HCT116 (cell line): ENCODE measurements around the gene KCNH6. TPM values are rescaled to one million over a fixed set of nuclear protein-coding genes. Genes with fewer than 3 reads are reported as not detected.

ENCODE experiments used
- ATAC-seq: fragments of 200-7000 bp; cut with Tn5 transposase; 2 replicates; pipeline ENCODE4 v1.9.1; 2020; ENCODE audit warnings: mild to moderate bottlenecking, moderate library complexity
- BruUV-seq: library from RNA; stranded (reverse); fragments of 400-500 nt; replicated peaks from 2 replicates; lab custom pipeline; 2021; lab: Mats Ljungman, UMichigan
- CTCF ChIA-PET: fragments of 300-600 bp; sonication (Branson Sonifier 250); formaldehyde crosslinking; loops from one replicate; lab custom pipeline; 2021; ENCODE audit warnings: antibody characterized with exemption; lab: Charles Lee
- POLR2A ChIA-PET: fragments of 300-600, 350-600 bp; sonication (Branson Sonifier 250); formaldehyde crosslinking; loops from one replicate; lab custom pipeline; 2021; ENCODE audit warnings: antibody characterized with exemption; lab: Charles Lee
- RAD21 ChIA-PET, 2 experiments: fragments of 300-600 bp; sonication (Branson Sonifier 250); formaldehyde crosslinking; loops; one replicate each; lab custom pipeline; 2023; ENCODE audit warnings: low total read pairs in 2 of 2; ENCODE audit not compliant: uncharacterized antibody in 2 of 2, unreplicated experiment in 2 of 2, low non-redundant PET in 1 of 2; lab: Charles Lee
- DNase-seq: peaks from one replicate; pipeline ENCODE4 v3.0.0-alpha.2; 2010; ENCODE audit warnings: low read depth, low spot score
- H2AFZ ChIP-seq: fragments of 200-600 bp; shearing (Covaris generic), sonication (generic); 2 replicates; pipeline ENCODE4 v1.6.1; 2017; ENCODE audit warnings: low read depth, mixed run types, mixed read lengths, antibody characterized with exemption, low read length; ENCODE audit not compliant: poor library complexity, severe bottlenecking
- H3K27ac ChIP-seq: 2 replicates; pipeline ENCODE4 v1.5.1; 2012; ENCODE audit warnings: low read depth, low read length
- H3K27me3 ChIP-seq: fragments of 200-600 bp; sonication (generic); 2 replicates; pipeline ENCODE4 v1.6.1; 2016; ENCODE audit warnings: mixed run types, low read length, mixed read lengths; ENCODE audit not compliant: insufficient read depth
- H3K36me3 ChIP-seq, 2 experiments: fragments of 200-500 bp in 1 of 2; fragments of 200-600 bp in 1 of 2; sonication (Bioruptor generic) in 1 of 2; sonication (generic) in 1 of 2; 2 replicates each; pipeline versions ENCODE4 v1.5.1 to v1.6.1; 2014 to 2016; ENCODE audit warnings: low read length in 2 of 2, inconsistent platforms in 1 of 2, mixed read lengths in 1 of 2, mixed run types in 1 of 2; ENCODE audit not compliant: insufficient read depth in 2 of 2, control insufficient read depth in 1 of 2
- H3K4me1 ChIP-seq, 2 experiments: fragments of 200-600 bp in 1 of 2; sonication (generic) in 1 of 2; 2 replicates each; pipeline versions ENCODE4 v1.5.1 to v1.6.1; 2012 to 2017; ENCODE audit warnings: low read length in 2 of 2, inconsistent platforms in 1 of 2, mild to moderate bottlenecking in 1 of 2, mixed read lengths in 1 of 2, mixed run types in 1 of 2, moderate library complexity in 1 of 2; ENCODE audit not compliant: insufficient read depth in 2 of 2, control insufficient read depth in 1 of 2
- H3K4me2 ChIP-seq: fragments of 200-600 bp; sonication (generic); 2 replicates; pipeline ENCODE4 v1.6.1; 2017; ENCODE audit warnings: mixed run types, low read length, mixed read lengths
- H3K4me3 ChIP-seq, 2 experiments: fragments of 200-600 bp in 1 of 2; sonication (generic) in 1 of 2; replicated peaks in 1 of 2; 2 replicates each; pipeline ENCODE4 v1.5.1; 2011 to 2016; ENCODE audit warnings: low read length in 2 of 2, control low read depth in 1 of 2, low read depth in 1 of 2, mild to moderate bottlenecking in 1 of 2, mixed read lengths in 1 of 2, mixed run types in 1 of 2
- H3K79me2 ChIP-seq: fragments of 200-600 bp; sonication (generic); 2 replicates; pipeline ENCODE4 v1.6.1; 2017; ENCODE audit warnings: mild to moderate bottlenecking, mixed run types, low read length, moderate library complexity, mixed read lengths; ENCODE audit not compliant: insufficient read depth
- H3K9ac ChIP-seq: fragments of 200-600 bp; sonication (generic); 2 replicates; pipeline ENCODE4 v1.6.1; 2016; ENCODE audit warnings: low read length, mixed read lengths
- H3K9me2 ChIP-seq: fragments of 200-600 bp; sonication (generic), shearing (Covaris generic); 2 replicates; pipeline ENCODE4 v1.6.1; 2017; ENCODE audit warnings: mixed run types, mild to moderate bottlenecking, moderate library complexity; ENCODE audit not compliant: insufficient read depth
- H3K9me3 ChIP-seq, 2 experiments: fragments of 200-500 bp in 1 of 2; fragments of 200-600 bp in 1 of 2; sonication (Bioruptor generic) in 1 of 2; sonication (generic) in 1 of 2; 2 replicates each; pipeline ENCODE4 v1.6.1; 2014 to 2017; ENCODE audit warnings: low read length in 2 of 2, mixed read lengths in 2 of 2, inconsistent platforms in 1 of 2, low read depth in 1 of 2, mild to moderate bottlenecking in 1 of 2, mixed run types in 1 of 2, moderate library complexity in 1 of 2; ENCODE audit not compliant: control insufficient read depth in 1 of 2, insufficient read depth in 1 of 2
- H4K20me1 ChIP-seq: fragments of 200-600 bp; sonication (generic), shearing (Covaris generic); 2 replicates; pipeline ENCODE4 v1.6.1; 2017; ENCODE audit warnings: mixed run types, mild to moderate bottlenecking, moderate library complexity; ENCODE audit not compliant: insufficient read depth
- ATF3 ChIP-seq: IDR thresholded peaks from 2 replicates; pipeline ENCODE4 v1.6.1; 2012
- CBX3 ChIP-seq: IDR thresholded peaks from 2 replicates; pipeline ENCODE4 v1.6.1; 2012; ENCODE audit warnings: low read depth
- CEBPB ChIP-seq: IDR thresholded peaks from 2 replicates; pipeline ENCODE4 v1.6.1; 2012; ENCODE audit warnings: low read depth
- EZH2phosphoT487 ChIP-seq: fragments of 200-600 bp; IDR thresholded peaks from 2 replicates; pipeline ENCODE4 v1.6.1; 2018; ENCODE audit warnings: antibody characterized with exemption, borderline replicate concordance
- FOSL1 ChIP-seq: IDR thresholded peaks from 2 replicates; pipeline ENCODE4 v1.6.1; 2012; ENCODE audit warnings: low read depth
- MAX ChIP-seq: IDR thresholded peaks from 2 replicates; pipeline ENCODE4 v1.6.1; 2012
- POLR2A ChIP-seq: IDR thresholded peaks from 2 replicates; pipeline ENCODE4 v1.7.0; 2011; ENCODE audit warnings: borderline replicate concordance; ENCODE audit not compliant: insufficient read depth, insufficient read length; ENCODE audit errors: extremely low read depth
- RAD21 ChIP-seq: IDR thresholded peaks from 2 replicates; pipeline ENCODE4 v1.6.1; 2012; ENCODE audit warnings: low read depth, mild to moderate bottlenecking
- SIN3A ChIP-seq: IDR thresholded peaks from 2 replicates; pipeline ENCODE4 v1.6.1; 2012; ENCODE audit warnings: low read depth
- SP1 ChIP-seq: IDR thresholded peaks from 2 replicates; pipeline ENCODE4 v1.6.1; 2012; ENCODE audit warnings: low read depth
- SRF ChIP-seq: IDR thresholded peaks from 2 replicates; pipeline ENCODE4 v1.6.1; 2012; ENCODE audit warnings: low read depth
- TCF7L2 ChIP-seq: IDR thresholded peaks from 2 replicates; pipeline ENCODE4 v1.7.0; 2011; ENCODE audit warnings: borderline replicate concordance, inconsistent platforms; ENCODE audit not compliant: insufficient read depth, insufficient read length; ENCODE audit errors: extremely low read depth
- YY1 ChIP-seq: IDR thresholded peaks from 2 replicates; pipeline ENCODE4 v1.6.1; 2011; ENCODE audit warnings: low read length, low read depth, moderate library complexity, mild to moderate bottlenecking; ENCODE audit not compliant: insufficient replicate concordance; ENCODE audit errors: extremely low read depth
- ZBTB33 ChIP-seq: IDR thresholded peaks from 2 replicates; pipeline ENCODE4 v1.6.1; 2011; ENCODE audit warnings: mild to moderate bottlenecking, low read length, moderate library complexity; ENCODE audit not compliant: insufficient replicate concordance; ENCODE audit errors: extremely low read depth
- ZFX ChIP-seq: fragments of 450-650 bp; IDR thresholded peaks from 2 replicates; pipeline ENCODE4 v1.6.1; 2017
- ZNF274 ChIP-seq: fragments of 200-500 bp; sonication (Bioruptor generic); IDR thresholded peaks from 2 replicates; pipeline ENCODE4 v1.6.1; 2014; ENCODE audit warnings: mild to moderate bottlenecking, low read depth, low read length, inconsistent platforms
- intact Hi-C: fragments of 100-400 bp; cut with micrococcal nuclease; formaldehyde crosslinking; loops from 2 replicates; pipeline ENCODE4 v1.10.0; 2022
- total RNA-seq: library from RNA; stranded (reverse); gene quantifications from one replicate; pipeline ENCODE4 v1.2.1, GENCODE V29; 2021; ENCODE audit not compliant: unreplicated experiment

KCNH6 gene
- total RNA-seq, 1 experiment from 2014 or later = not detected

GRCh38 chr17:63483038-63483437 lies 40.1 kb upstream of the KCNH6 start:
- CTCF ChIA-PET = interaction anchor here (1.2 kb wide), 1 partner anchor 58 kb away, joined by 4 read pairs; no protein-coding TSS in a partner anchor
- no peaks in the 10 kb centered on the region for H4K20me1 ChIP-seq
- BruUV-seq = no TSS peak

GRCh38 chr17:63483655-63484575 lies 39.2 kb upstream of the KCNH6 start:
- intact Hi-C loops = no loop called here
- POLR2A ChIA-PET = no interaction called here
- Histone ChIP-seq H3K36me3 (no peaks in the 10 kb centered on the region), H3K4me3 (no peak overlapping the region), H3K4me2 (no peak overlapping the region; the same call in 1 of the 2 replicates), H3K9me3 (no peaks in the 10 kb centered on the region), H3K27ac (no peak overlapping the region; the same call in 1 of the 2 replicates), H3K4me1 (peaks cover 0 to 12% of the 10 kb centered on the region in 2 experiments; a peak in 3 of 4 replicates), H4K20me1 (no peaks in the 10 kb centered on the region), H3K9ac (no peak overlapping the region), H3K27me3 (no peaks in the 10 kb centered on the region), H3K9me2 (no peaks in the 10 kb centered on the region), H2AFZ (no peak overlapping the region), H3K79me2 (no peaks in the 10 kb centered on the region)
- ATAC-seq = no peak
- no TSS peak for BruUV-seq
- RAD21 ChIA-PET = no interaction called here
- CTCF ChIA-PET = interaction anchor here (1.2 kb wide), 2 partner anchors 48 to 58 kb away, joined by 3 to 4 read pairs; no protein-coding TSS in a partner anchor
- no peak for DNase-seq
- TF ChIP-seq ATF3 (no peak), ZFX (no peak), YY1 (no peak), FOSL1 (no peak), POLR2A (no peak), SRF (no peak), SIN3A (no peak), ZNF274 (no peak), CBX3 (no peak), SP1 (no peak), ZBTB33 (no peak), MAX (no peak), RAD21 (no peak), CEBPB (no peak)

More at GRCh38 chr17:63483038-63483437, 40.1 kb upstream of the KCNH6 start:
- Histone ChIP-seq H3K9me2 (no peaks in the 10 kb centered on the region), H2AFZ (no peak overlapping the region), H3K9me3 (no peaks in the 10 kb centered on the region), H3K4me3 (no peak overlapping the region), H3K4me1 (peaks cover 7 to 21% of the 10 kb centered on the region in 2 experiments)
- ATAC-seq = no peak
- no peak for TF ChIP-seq ATF3
- no peak for TF ChIP-seq POLR2A
- no peak for TF ChIP-seq CBX3
- no peak for TF ChIP-seq TCF7L2
- no peak for TF ChIP-seq RAD21
- no peak for TF ChIP-seq EZH2phosphoT487
- TF ChIP-seq, all 23 proteins: peak for 0
- Histone ChIP-seq H3K4me2 (no peak overlapping the region), H3K79me2 (no peaks in the 10 kb centered on the region), H3K36me3 (no peaks in the 10 kb centered on the region), H3K27me3 (no peaks in the 10 kb centered on the region), H3K27ac (no peak overlapping the region), H3K9ac (no peak overlapping the region)
- no peak for DNase-seq
- intact Hi-C loops = no loop called here
- ChIA-PET POLR2A (no interaction called here), RAD21 (no interaction called here)
